ENCODE measurements around the gene PTPRD. TPM values are rescaled to one million over a fixed set of nuclear protein-coding genes. Genes with fewer than 3 reads are reported as not detected.

PTPRD gene
- total RNA-seq, 1 experiment from 2014 or later, result 70.1 TPM

GRCh38 chr9:10237584-10237983 is 375.2 kb downstream of the PTPRD start:
- Mint-ChIP-seq H3K9me3 (ENCODE audit: unreplicated experiment) (no peaks in the 10 kb centered on the region), H3K27me3 (ENCODE audit: insufficient read depth, unreplicated experiment) (no peaks in the 10 kb centered on the region), H3K27ac (ENCODE audit: unreplicated experiment) (no peak overlapping the region), H3K36me3 (ENCODE audit: insufficient read depth, unreplicated experiment) (no peaks in the 10 kb centered on the region), H3K4me3 (ENCODE audit: unreplicated experiment) (no peak overlapping the region), H3K4me1 (ENCODE audit: low read depth, unreplicated experiment) (no peaks in the 10 kb centered on the region)
- no peaks in the 10 kb centered on the region for H3K9me3 ChIP-seq
- no peak overlapping the region for H3K4me3 ChIP-seq (ENCODE audit: low read depth, low read length)
- no TSS peak for BruUV-seq (replicated peaks)
- DNase-seq, result no peak
- CTCF ChIA-PET, result no interaction called here
- H3K36me3 ChIP-seq (ENCODE audit: control insufficient read depth, insufficient read depth, low read length), result no peaks in the 10 kb centered on the region
- H3K4me1 ChIP-seq, result no peaks in the 10 kb centered on the region
- intact Hi-C loops (cut with micrococcal nuclease; ENCODE audit: unreplicated experiment), result no loop called here
- H3K27me3 ChIP-seq (replicated peaks; ENCODE audit: control insufficient read depth, insufficient read depth, low read length), result no peaks in the 10 kb centered on the region
- POLR2A ChIA-PET, result no interaction called here
- no peak for TF ChIP-seq CTCF (IDR thresholded peaks at IDR 0.05; ENCODE audit: insufficient read depth in 1 of 2, low read depth in 1 of 2, low read length in 1 of 2, severe bottlenecking in 1 of 2, unreplicated experiment in 1 of 2)

GRCh38 chr9:10236161-10236560 is 376.6 kb downstream of the PTPRD start:
- no peak for TF ChIP-seq CTCF (IDR thresholded peaks at IDR 0.05; ENCODE audit: insufficient read depth in 1 of 2, low read depth in 1 of 2, low read length in 1 of 2, severe bottlenecking in 1 of 2, unreplicated experiment in 1 of 2)
- CTCF ChIA-PET, result no interaction called here
- BruUV-seq (replicated peaks), result no TSS peak
- Histone ChIP-seq H3K27me3 (replicated peaks; ENCODE audit: control insufficient read depth, insufficient read depth, low read length) (no peaks in the 10 kb centered on the region), H3K4me1 (no peaks in the 10 kb centered on the region), H3K4me3 (ENCODE audit: low read depth, low read length) (no peak overlapping the region), H3K36me3 (ENCODE audit: control insufficient read depth, insufficient read depth, low read length) (no peaks in the 10 kb centered on the region), H3K9me3 (no peaks in the 10 kb centered on the region)
- Mint-ChIP-seq H3K36me3 (ENCODE audit: insufficient read depth, unreplicated experiment) (no peaks in the 10 kb centered on the region), H3K4me3 (ENCODE audit: unreplicated experiment) (no peak overlapping the region), H3K27me3 (ENCODE audit: insufficient read depth, unreplicated experiment) (no peaks in the 10 kb centered on the region), H3K27ac (ENCODE audit: unreplicated experiment) (no peak overlapping the region), H3K4me1 (ENCODE audit: low read depth, unreplicated experiment) (no peaks in the 10 kb centered on the region), H3K9me3 (ENCODE audit: unreplicated experiment) (no peaks in the 10 kb centered on the region)
- DNase-seq, result no peak
- POLR2A ChIA-PET, result no interaction called here
- intact Hi-C loops (cut with micrococcal nuclease; ENCODE audit: unreplicated experiment), result no loop called here

- intact Hi-C loops (cut with micrococcal nuclease; ENCODE audit: unreplicated experiment), result no loop called here
- BruUV-seq (replicated peaks), result no TSS peak
- no peak overlapping the region for H3K27ac Mint-ChIP-seq (ENCODE audit: unreplicated experiment)
- no peaks in the 10 kb centered on the region for H3K9me3 Mint-ChIP-seq (ENCODE audit: unreplicated experiment)
- H3K4me3 ChIP-seq (ENCODE audit: low read depth, low read length), result no peak overlapping the region
- no peaks in the 10 kb centered on the region for H3K4me1 Mint-ChIP-seq (ENCODE audit: low read depth, unreplicated experiment)
- TF ChIP-seq CTCF (IDR thresholded peaks at IDR 0.05; ENCODE audit: insufficient read depth in 1 of 2, low read depth in 1 of 2, low read length in 1 of 2, severe bottlenecking in 1 of 2, unreplicated experiment in 1 of 2), result no peak
- DNase-seq, result no peak
- H3K4me3 Mint-ChIP-seq (ENCODE audit: unreplicated experiment), result no peak overlapping the region
- POLR2A ChIA-PET, result no interaction called here
- no peaks in the 10 kb centered on the region for H3K9me3 ChIP-seq
- H3K4me1 ChIP-seq, result no peaks in the 10 kb centered on the region
- no peaks in the 10 kb centered on the region for H3K27me3 Mint-ChIP-seq (ENCODE audit: insufficient read depth, unreplicated experiment)
- no peaks in the 10 kb centered on the region for H3K27me3 ChIP-seq (replicated peaks; ENCODE audit: control insufficient read depth, insufficient read depth, low read length)
- H3K36me3 Mint-ChIP-seq (ENCODE audit: insufficient read depth, unreplicated experiment), result no peaks in the 10 kb centered on the region
- no peaks in the 10 kb centered on the region for H3K36me3 ChIP-seq (ENCODE audit: control insufficient read depth, insufficient read depth, low read length)
- CTCF ChIA-PET, result no interaction called here
Observed at GRCh38 chr9:10235376-10235775, 377.4 kb downstream of the PTPRD start.
